DMS79 treated with DMSO at 0.1 percent for 48 hours (cell line): ENCODE results near the gene SKP1.
"Not testable (repeated sequence)": the region's sequence is repeated elsewhere in the genome, so short reads cannot be mapped to it uniquely, and the experiment has no call there.

Source experiments
- DNase-seq: peaks from one replicate; lab custom pipeline; 2025; lab: John Stamatoyannopoulos, UW

SKP1 gene

GRCh38 chr5:134177369-134178095 lies 782 bp upstream of the SKP1 start:
- peak; percentile 18 for DNase-seq

- DNase-seq = peak; percentile 3
Measured at GRCh38 chr5:134175921-134176510, 734 bp downstream of the SKP1 start.

- peak; percentile 29 for DNase-seq
Measured at GRCh38 chr5:134174841-134175839, 1.6 kb downstream of the SKP1 start.

GRCh38 chr5:134171972-134172371 lies 4.8 kb downstream of the SKP1 start:
- DNase-seq = no peak

- DNase-seq = no peak
Measured at GRCh38 chr5:134162592-134162991, 14.2 kb downstream of the SKP1 start.

- no peak for DNase-seq
Measured at GRCh38 chr5:134161513-134162395, 15.0 kb downstream of the SKP1 start.

- no peak for DNase-seq
Measured at GRCh38 chr5:134153657-134154056, 23.1 kb downstream of the SKP1 start.

GRCh38 chr5:134153241-134153640 lies 23.5 kb downstream of the SKP1 start:
- DNase-seq = no peak

GRCh38 chr5:134152173-134152832 lies 24.4 kb downstream of the SKP1 start:
- DNase-seq = not testable (repeated sequence)

- no peak for DNase-seq
Measured at GRCh38 chr5:134151723-134152122, 25.0 kb downstream of the SKP1 start.

- DNase-seq = no peak
Measured at GRCh38 chr5:134149571-134150303, 27.0 kb downstream of the SKP1 start.

GRCh38 chr5:134148986-134149539 lies 27.7 kb downstream of the SKP1 start:
- no peak for DNase-seq

GRCh38 chr5:134148316-134148715 lies 28.4 kb downstream of the SKP1 start:
- no peak for DNase-seq

- no peak for DNase-seq
Measured at GRCh38 chr5:134146651-134147518, 29.9 kb downstream of the SKP1 start.

GRCh38 chr5:134145779-134146581 lies 30.8 kb downstream of the SKP1 start:
- peak; percentile 4 for DNase-seq

- no peak for DNase-seq
Measured at GRCh38 chr5:134145041-134145757, 31.6 kb downstream of the SKP1 start.
